Liver (tissue), 3 donors: Measurements from ENCODE around the gene MMP25.

Experiments
- CTCF ChIP-seq: fragments of 150-350 bp; IDR thresholded peaks from 2 replicates; pipeline ENCODE4 v1.5.1; 2017; ENCODE audit warnings: improper control_type of control experiment, low read depth, low read length; ENCODE audit not compliant: missing input control
- FOXA2 ChIP-seq: IDR thresholded peaks from 2 replicates; pipeline ENCODE4 v1.6.1; 2016; ENCODE audit warnings: antibody characterized with exemption
- GABPA ChIP-seq, 2 donors: IDR thresholded peaks in 1 of 2; conservative IDR thresholded peaks in 1 of 2; 2 replicates each; pipeline ENCODE4 v1.6.1; 2016; ENCODE audit warnings: antibody characterized with exemption in 2 of 2, mild to moderate bottlenecking in 1 of 2, moderate library complexity in 1 of 2
- HNF4A ChIP-seq, 2 donors: conservative IDR thresholded peaks; 2 replicates each; pipeline ENCODE4 v1.6.1; 2016; ENCODE audit warnings: antibody characterized with exemption in 2 of 2, mild to moderate bottlenecking in 2 of 2
- HNF4G ChIP-seq: IDR thresholded peaks from 2 replicates; pipeline ENCODE4 v1.6.1; 2016; ENCODE audit warnings: antibody characterized with exemption
- JUND ChIP-seq, 2 donors: IDR thresholded peaks; 2 replicates each; pipeline ENCODE4 v1.6.1; 2016; ENCODE audit warnings: antibody characterized with exemption in 2 of 2
- MAX ChIP-seq: IDR thresholded peaks from 2 replicates; pipeline ENCODE4 v1.6.1; 2016; ENCODE audit warnings: antibody characterized with exemption
- RAD21 ChIP-seq, 2 donors: IDR thresholded peaks; 2 replicates each; pipeline ENCODE4 v1.6.1; 2016; ENCODE audit warnings: antibody characterized with exemption in 2 of 2, mild to moderate bottlenecking in 2 of 2
- RXRA ChIP-seq, 2 donors: IDR thresholded peaks; 2 replicates each; pipeline ENCODE4 v1.6.1; 2017 to 2018; ENCODE audit warnings: antibody characterized with exemption in 2 of 2, mild to moderate bottlenecking in 1 of 2
- SP1 ChIP-seq: IDR thresholded peaks from 2 replicates; pipeline ENCODE4 v1.6.1; 2018; ENCODE audit warnings: antibody characterized with exemption, mild to moderate bottlenecking
- TAF1 ChIP-seq: conservative IDR thresholded peaks from 2 replicates; pipeline ENCODE4 v1.6.1; 2016; ENCODE audit warnings: antibody characterized with exemption, mild to moderate bottlenecking
- YY1 ChIP-seq: IDR thresholded peaks from 2 replicates; pipeline ENCODE4 v1.6.1; 2016; ENCODE audit warnings: antibody characterized with exemption, mild to moderate bottlenecking
- ZBTB33 ChIP-seq: IDR thresholded peaks from 2 replicates; pipeline ENCODE4 v1.6.1; 2016; ENCODE audit warnings: antibody characterized with exemption
- TF ChIP-seq, protein P1 (sequence below): IDR thresholded peaks from 2 replicates; pipeline ENCODE4 v1.6.1; 2016; ENCODE audit warnings: antibody characterized with exemption, mild to moderate bottlenecking
- donor health status: healthy.
- donor health status: healthy.

DNA sequence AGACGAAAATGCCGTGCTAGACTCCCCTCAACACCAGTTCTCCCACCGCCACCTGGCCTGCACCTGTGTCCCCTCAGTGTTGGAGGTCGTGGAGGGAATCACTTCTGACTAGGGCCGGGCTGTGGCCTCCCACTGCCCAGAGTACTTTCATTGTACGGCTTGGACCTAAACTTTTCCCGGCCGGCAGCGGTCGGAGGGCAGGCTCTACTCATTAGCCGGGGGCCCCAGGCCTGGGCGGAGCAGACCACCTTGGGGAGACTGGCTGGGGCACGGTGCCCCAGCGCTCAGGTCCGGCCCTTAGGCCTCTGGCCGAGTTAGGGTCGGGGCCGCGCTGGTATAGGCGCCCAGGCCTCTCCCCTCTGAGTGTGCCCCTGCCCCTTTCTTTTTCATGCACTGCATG is 29.0 kb upstream of the MMP25 start:
- TF ChIP-seq CTCF (no peak), HNF4A (conservative IDR thresholded peaks at IDR 0.05) (no peak), MAX (no peak), ZBTB33 (no peak), SP1 (no peak), YY1 (no peak), TAF1 (no peak), JUND (IDR thresholded peaks at IDR 0.05) (no peak), RAD21 (IDR thresholded peaks at IDR 0.05) (no peak), HNF4G (no peak), GABPA (IDR thresholded peaks at IDR 0.05 in 1 of 2, conservative IDR thresholded peaks at IDR 0.05 in 1 of 2) (no peak), FOXA2 (no peak), RXRA (IDR thresholded peaks at IDR 0.05) (no peak)
- TF ChIP-seq, protein P1, sequence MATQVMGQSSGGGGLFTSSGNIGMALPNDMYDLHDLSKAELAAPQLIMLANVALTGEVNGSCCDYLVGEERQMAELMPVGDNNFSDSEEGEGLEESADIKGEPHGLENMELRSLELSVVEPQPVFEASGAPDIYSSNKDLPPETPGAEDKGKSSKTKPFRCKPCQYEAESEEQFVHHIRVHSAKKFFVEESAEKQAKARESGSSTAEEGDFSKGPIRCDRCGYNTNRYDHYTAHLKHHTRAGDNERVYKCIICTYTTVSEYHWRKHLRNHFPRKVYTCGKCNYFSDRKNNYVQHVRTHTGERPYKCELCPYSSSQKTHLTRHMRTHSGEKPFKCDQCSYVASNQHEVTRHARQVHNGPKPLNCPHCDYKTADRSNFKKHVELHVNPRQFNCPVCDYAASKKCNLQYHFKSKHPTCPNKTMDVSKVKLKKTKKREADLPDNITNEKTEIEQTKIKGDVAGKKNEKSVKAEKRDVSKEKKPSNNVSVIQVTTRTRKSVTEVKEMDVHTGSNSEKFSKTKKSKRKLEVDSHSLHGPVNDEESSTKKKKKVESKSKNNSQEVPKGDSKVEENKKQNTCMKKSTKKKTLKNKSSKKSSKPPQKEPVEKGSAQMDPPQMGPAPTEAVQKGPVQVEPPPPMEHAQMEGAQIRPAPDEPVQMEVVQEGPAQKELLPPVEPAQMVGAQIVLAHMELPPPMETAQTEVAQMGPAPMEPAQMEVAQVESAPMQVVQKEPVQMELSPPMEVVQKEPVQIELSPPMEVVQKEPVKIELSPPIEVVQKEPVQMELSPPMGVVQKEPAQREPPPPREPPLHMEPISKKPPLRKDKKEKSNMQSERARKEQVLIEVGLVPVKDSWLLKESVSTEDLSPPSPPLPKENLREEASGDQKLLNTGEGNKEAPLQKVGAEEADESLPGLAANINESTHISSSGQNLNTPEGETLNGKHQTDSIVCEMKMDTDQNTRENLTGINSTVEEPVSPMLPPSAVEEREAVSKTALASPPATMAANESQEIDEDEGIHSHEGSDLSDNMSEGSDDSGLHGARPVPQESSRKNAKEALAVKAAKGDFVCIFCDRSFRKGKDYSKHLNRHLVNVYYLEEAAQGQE, result no peak
